A549 (cell line): ENCODE data around the gene CSTF3. TPM values are rescaled to one million over a fixed set of nuclear protein-coding genes. Genes with fewer than 3 reads are reported as not detected.
A peak's percentile ranks its signal among the peaks of the same experiment; 100 is the strongest.

ENCODE experiments used
- ATAC-seq, 2 experiments: fragments of 200-7000 bp in 1 of 2; fragments of >200 bp in 1 of 2; cut with Nextera tagmentation in 1 of 2; cut with Tn5 transposase in 1 of 2; 3 replicates each; pipeline versions ENCODE4 v1.8.0 to v1.9.1; 2018 to 2020; ENCODE audit warnings: mild to moderate bottlenecking in 1 of 2, moderate library complexity in 1 of 2
- CTCF ChIA-PET: fragments of 300-600 bp; sonication (Branson Sonifier 250); formaldehyde crosslinking; extraction: SDS; loops from one replicate; lab custom pipeline; 2021; ENCODE audit warnings: antibody characterized with exemption, inconsistent platforms; lab: Yijun Ruan, JAX
- POLR2A ChIA-PET: fragments of 350-600 bp; formaldehyde crosslinking; extraction: SDS; loops from one replicate; lab custom pipeline; 2021; ENCODE audit warnings: antibody characterized with exemption, inconsistent platforms; lab: Yijun Ruan, JAX
- DNase-seq, 2 experiments: peaks; one replicate each; pipeline versions ENCODE4 v3.0.0 to v3.0.0-alpha.2; 2011 to 2016; ENCODE audit warnings: low read depth in 1 of 2, low spot score in 1 of 2
- FAIRE-seq: peaks from 2 replicates; lab custom pipeline; 2011; peaks lifted over from hg19 to GRCh38; lab: Jason Lieb, UNC
- H3K27ac ChIP-seq, 2 experiments: fragments of >200 bp; sonication (Bioruptor Twin); formaldehyde crosslinking; 3 replicates each; pipeline ENCODE4 v1.5.1; 2016 to 2017
- H3K4me1 ChIP-seq: fragments of >200 bp; sonication (Bioruptor Twin); formaldehyde crosslinking; 3 replicates; pipeline ENCODE4 v1.6.1; 2016
- H3K4me2 ChIP-seq: fragments of >200 bp; sonication (Bioruptor Twin); formaldehyde crosslinking; 3 replicates; pipeline ENCODE4 v1.6.1; 2016
- H3K4me3 ChIP-seq: fragments of >200 bp; sonication (Bioruptor Twin); formaldehyde crosslinking; 3 replicates; pipeline ENCODE4 v1.5.1; 2016
- H3K9me3 ChIP-seq: fragments of >200 bp; sonication (Bioruptor Twin); formaldehyde crosslinking; 3 replicates; pipeline ENCODE4 v1.6.1; 2016
- CEBPB ChIP-seq, 2 experiments: fragments of >200 bp in 1 of 2; sonication (Bioruptor Twin) in 1 of 2; formaldehyde crosslinking in 1 of 2; IDR thresholded peaks; 2 replicates each; pipeline ENCODE4 v1.6.1; 2012 to 2016
- CHD2 ChIP-seq: fragments of 150-350 bp; IDR thresholded peaks from 2 replicates; pipeline ENCODE4 v1.6.1; 2014; ENCODE audit warnings: low read length; ENCODE audit not compliant: partially characterized antibody
- CHD4 ChIP-seq: fragments of 200-600 bp; sonication (generic); IDR thresholded peaks from 2 replicates; pipeline ENCODE4 v1.6.1; 2016; ENCODE audit warnings: antibody characterized with exemption, mild to moderate bottlenecking, borderline replicate concordance
- EHMT2 ChIP-seq: fragments of 200-600 bp; sonication (generic); IDR thresholded peaks from 2 replicates; pipeline ENCODE4 v1.6.1; 2016; ENCODE audit warnings: antibody characterized with exemption, low read depth, mild to moderate bottlenecking, moderate library complexity
- FOSB ChIP-seq: fragments of 250-450 bp; sonication (Bioruptor Pico); IDR thresholded peaks from 2 replicates; pipeline ENCODE4 v1.5.0; 2020; ENCODE audit warnings: mild to moderate bottlenecking, moderate library complexity
- FOXS1 ChIP-seq: fragments of 250-450 bp; sonication (Bioruptor Pico); IDR thresholded peaks from 2 replicates; pipeline ENCODE4 v1.5.0; 2020; ENCODE audit warnings: mild to moderate bottlenecking, moderate library complexity
- HOXA7 ChIP-seq: fragments of 250-450 bp; sonication (Bioruptor Pico); IDR thresholded peaks from 2 replicates; pipeline ENCODE4 v1.5.0; 2020; ENCODE audit warnings: mild to moderate bottlenecking, moderate library complexity
- HOXB13 ChIP-seq: fragments of 250-450 bp; sonication (Bioruptor Pico); IDR thresholded peaks from 2 replicates; pipeline ENCODE4 v1.5.0; 2020; ENCODE audit warnings: low read depth, mild to moderate bottlenecking, moderate library complexity
- HOXB5 ChIP-seq: fragments of 250-450 bp; sonication (Bioruptor Pico); IDR thresholded peaks from 2 replicates; pipeline ENCODE4 v1.5.0; 2020; ENCODE audit warnings: mild to moderate bottlenecking, moderate library complexity
- JUNB ChIP-seq: fragments of >200 bp; sonication (Bioruptor Twin); formaldehyde crosslinking; IDR thresholded peaks from 2 replicates; pipeline ENCODE4 v1.6.1; 2016
- NR3C1 ChIP-seq: fragments of >200 bp; sonication (Bioruptor Twin); formaldehyde crosslinking; IDR thresholded peaks from 3 replicates; pipeline ENCODE4 v1.6.1; 2017
- PHF8 ChIP-seq: fragments of 200-600 bp; sonication (generic); IDR thresholded peaks from 2 replicates; pipeline ENCODE4 v1.6.1; 2016; ENCODE audit warnings: low read depth, mild to moderate bottlenecking, antibody characterized with exemption, moderate library complexity, borderline replicate concordance
- RCOR1 ChIP-seq: fragments of 150-350 bp; IDR thresholded peaks from 2 replicates; pipeline ENCODE4 v1.6.1; 2014; ENCODE audit warnings: antibody characterized with exemption, low read length, low read depth
- SMC3 ChIP-seq: fragments of >200 bp; sonication (Bioruptor Twin); formaldehyde crosslinking; IDR thresholded peaks from 3 replicates; pipeline ENCODE4 v1.6.1; 2018; ENCODE audit warnings: inconsistent platforms
- SREBF2 ChIP-seq: fragments of 450-650 bp; IDR thresholded peaks from 2 replicates; pipeline ENCODE4 v1.6.1; 2014; ENCODE audit warnings: mild to moderate bottlenecking, moderate library complexity
- WGBS: methylation state at CpG from one replicate; pipeline ENCODE4 v1.1.6; 2017; ENCODE audit errors: missing lambda C conversion rate; 5-methylcytosine and 5-hydroxymethylcytosine counted together
- polyA plus RNA-seq, 4 experiments: library from polyadenylated mRNA; depleted of rRNA in 3 of 4; stranded (reverse); fragments of >200 nt; fragmentation: RNase III in 1 of 4; extraction: RNeasy Plus Mini Kit Qiagen cat#74134 plus additional on column Dnase treatment in 1 of 4; gene quantifications; 2 replicates in 3 of 4; 3 replicates in 1 of 4; pipeline ENCODE4 v1.2.3, GENCODE V29; 2011 to 2017
- TF ChIP-seq, protein P1 (sequence below): fragments of >200 bp; sonication (Bioruptor Twin); formaldehyde crosslinking; IDR thresholded peaks from 3 replicates; pipeline ENCODE4 v1.5.1; 2016
- TF ChIP-seq, protein P2 (sequence below): fragments of 200-600 bp; sonication (generic); IDR thresholded peaks from 2 replicates; pipeline ENCODE4 v1.6.1; 2016; ENCODE audit warnings: antibody characterized with exemption, mild to moderate bottlenecking, moderate library complexity
- TF ChIP-seq, protein P3 (sequence below): fragments of 250-450 bp; sonication (Bioruptor Pico); IDR thresholded peaks from 2 replicates; pipeline ENCODE4 v1.5.0; 2020; ENCODE audit warnings: low read depth, mild to moderate bottlenecking, moderate library complexity

Gene CSTF3
- polyA plus RNA-seq, 2 of the 4 experiments (the other 2 are of a cell fraction), result 53.2 to 53.9 TPM

DNA sequence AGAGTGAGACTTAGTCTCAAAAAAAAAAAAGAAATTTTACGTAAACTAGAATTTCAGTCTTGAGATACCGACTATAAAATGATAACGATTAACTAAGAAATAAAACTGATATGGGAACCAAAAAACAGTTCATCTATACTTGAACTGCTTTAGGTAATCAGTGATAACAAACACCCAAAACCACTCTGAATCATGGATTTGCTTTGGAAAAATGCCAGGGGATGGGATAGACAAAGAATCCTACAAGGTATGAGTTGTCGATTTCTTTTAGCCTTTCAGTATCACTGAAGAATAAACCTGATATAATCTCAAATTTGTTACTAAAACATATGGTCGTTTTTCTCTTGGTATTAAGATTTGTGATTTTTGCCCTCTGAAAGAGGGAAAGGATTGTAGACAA, 13.7 kb downstream of the CSTF3 start:
- ChIA-PET POLR2A (no interaction called here), CTCF (interaction anchor here (0.6 kb wide), 1 partner anchor 18 kb away, joined by 3 read pairs; no protein-coding TSS in a partner anchor)
- no peak for DNase-seq
- 34% methylated on average over 5 of the region's 5 CpGs for WGBS
- Histone ChIP-seq H3K9me3 (no peaks in the 10 kb centered on the region), H3K4me1 (peaks cover 35% of the 10 kb centered on the region), H3K4me2 (peak overlapping the region; percentile 36), H3K4me3 (no peak overlapping the region), H3K27ac (no peak overlapping the region)
- ATAC-seq, result peak in 1 of 2 experiments; percentile 29; a peak in 1 of 6 replicates
- no peak for FAIRE-seq
- no peak for TF ChIP-seq HOXB13 (CRISPR knock-in tag)
- no peak for TF ChIP-seq HOXB5 (CRISPR knock-in tag)
- TF ChIP-seq JUNB, result no peak
- TF ChIP-seq CHD2, result no peak
- no peak for TF ChIP-seq RCOR1
- no peak for TF ChIP-seq SMC3
- TF ChIP-seq, protein P1, sequence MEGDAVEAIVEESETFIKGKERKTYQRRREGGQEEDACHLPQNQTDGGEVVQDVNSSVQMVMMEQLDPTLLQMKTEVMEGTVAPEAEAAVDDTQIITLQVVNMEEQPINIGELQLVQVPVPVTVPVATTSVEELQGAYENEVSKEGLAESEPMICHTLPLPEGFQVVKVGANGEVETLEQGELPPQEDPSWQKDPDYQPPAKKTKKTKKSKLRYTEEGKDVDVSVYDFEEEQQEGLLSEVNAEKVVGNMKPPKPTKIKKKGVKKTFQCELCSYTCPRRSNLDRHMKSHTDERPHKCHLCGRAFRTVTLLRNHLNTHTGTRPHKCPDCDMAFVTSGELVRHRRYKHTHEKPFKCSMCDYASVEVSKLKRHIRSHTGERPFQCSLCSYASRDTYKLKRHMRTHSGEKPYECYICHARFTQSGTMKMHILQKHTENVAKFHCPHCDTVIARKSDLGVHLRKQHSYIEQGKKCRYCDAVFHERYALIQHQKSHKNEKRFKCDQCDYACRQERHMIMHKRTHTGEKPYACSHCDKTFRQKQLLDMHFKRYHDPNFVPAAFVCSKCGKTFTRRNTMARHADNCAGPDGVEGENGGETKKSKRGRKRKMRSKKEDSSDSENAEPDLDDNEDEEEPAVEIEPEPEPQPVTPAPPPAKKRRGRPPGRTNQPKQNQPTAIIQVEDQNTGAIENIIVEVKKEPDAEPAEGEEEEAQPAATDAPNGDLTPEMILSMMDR, result no peak
- TF ChIP-seq, protein P2, sequence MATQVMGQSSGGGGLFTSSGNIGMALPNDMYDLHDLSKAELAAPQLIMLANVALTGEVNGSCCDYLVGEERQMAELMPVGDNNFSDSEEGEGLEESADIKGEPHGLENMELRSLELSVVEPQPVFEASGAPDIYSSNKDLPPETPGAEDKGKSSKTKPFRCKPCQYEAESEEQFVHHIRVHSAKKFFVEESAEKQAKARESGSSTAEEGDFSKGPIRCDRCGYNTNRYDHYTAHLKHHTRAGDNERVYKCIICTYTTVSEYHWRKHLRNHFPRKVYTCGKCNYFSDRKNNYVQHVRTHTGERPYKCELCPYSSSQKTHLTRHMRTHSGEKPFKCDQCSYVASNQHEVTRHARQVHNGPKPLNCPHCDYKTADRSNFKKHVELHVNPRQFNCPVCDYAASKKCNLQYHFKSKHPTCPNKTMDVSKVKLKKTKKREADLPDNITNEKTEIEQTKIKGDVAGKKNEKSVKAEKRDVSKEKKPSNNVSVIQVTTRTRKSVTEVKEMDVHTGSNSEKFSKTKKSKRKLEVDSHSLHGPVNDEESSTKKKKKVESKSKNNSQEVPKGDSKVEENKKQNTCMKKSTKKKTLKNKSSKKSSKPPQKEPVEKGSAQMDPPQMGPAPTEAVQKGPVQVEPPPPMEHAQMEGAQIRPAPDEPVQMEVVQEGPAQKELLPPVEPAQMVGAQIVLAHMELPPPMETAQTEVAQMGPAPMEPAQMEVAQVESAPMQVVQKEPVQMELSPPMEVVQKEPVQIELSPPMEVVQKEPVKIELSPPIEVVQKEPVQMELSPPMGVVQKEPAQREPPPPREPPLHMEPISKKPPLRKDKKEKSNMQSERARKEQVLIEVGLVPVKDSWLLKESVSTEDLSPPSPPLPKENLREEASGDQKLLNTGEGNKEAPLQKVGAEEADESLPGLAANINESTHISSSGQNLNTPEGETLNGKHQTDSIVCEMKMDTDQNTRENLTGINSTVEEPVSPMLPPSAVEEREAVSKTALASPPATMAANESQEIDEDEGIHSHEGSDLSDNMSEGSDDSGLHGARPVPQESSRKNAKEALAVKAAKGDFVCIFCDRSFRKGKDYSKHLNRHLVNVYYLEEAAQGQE, result no peak
- TF ChIP-seq PHF8, result no peak

DNA sequence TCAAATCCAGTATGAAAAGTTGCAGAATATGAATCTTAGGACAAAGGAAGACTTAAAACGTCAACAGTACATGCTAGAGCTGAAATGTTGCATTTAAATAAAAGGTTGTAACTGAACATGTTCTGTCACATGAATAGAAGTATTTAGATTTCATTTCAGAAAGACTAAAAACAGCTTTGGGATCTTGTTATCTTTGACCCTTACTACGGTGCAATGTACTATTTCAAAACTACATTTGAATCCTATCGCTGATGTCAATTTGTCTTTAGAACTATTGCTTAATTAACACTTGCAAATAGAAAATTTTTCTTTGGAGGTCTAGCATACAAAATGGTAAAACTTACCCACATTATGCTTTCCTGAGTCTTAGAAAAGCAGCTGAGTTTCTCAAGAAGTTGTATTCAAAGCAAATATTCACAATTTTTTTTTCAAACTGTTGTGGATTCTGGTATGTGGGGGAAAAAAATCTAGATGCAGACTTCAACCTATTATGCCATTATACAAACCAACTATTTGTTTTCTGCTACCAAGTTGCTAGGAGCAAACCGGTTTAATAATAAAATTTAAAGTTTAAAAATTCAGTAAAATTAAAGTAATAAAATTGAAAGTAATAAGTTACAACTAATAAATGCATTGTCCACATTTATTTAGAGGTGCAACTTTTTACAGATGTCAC, 25.4 kb downstream of the CSTF3 start:
- ATAC-seq (no peak), DNase-seq (no peak), FAIRE-seq (peak; percentile 49)
- no peaks in the 10 kb centered on the region for H3K9me3 ChIP-seq
- no peak for TF ChIP-seq FOXS1
- no peak for TF ChIP-seq HOXA7 (CRISPR knock-in tag)
- TF ChIP-seq PHF8, result no peak
- TF ChIP-seq NR3C1, result no peak
- no peak for TF ChIP-seq CEBPB (IDR thresholded peaks at IDR 0.05)
- no peak for TF ChIP-seq JUNB
- TF ChIP-seq HOXB5 (CRISPR knock-in tag), result no peak
- no peak for TF ChIP-seq CHD4
- TF ChIP-seq FOSB (CRISPR knock-in tag), result no peak
- TF ChIP-seq, protein P3, sequence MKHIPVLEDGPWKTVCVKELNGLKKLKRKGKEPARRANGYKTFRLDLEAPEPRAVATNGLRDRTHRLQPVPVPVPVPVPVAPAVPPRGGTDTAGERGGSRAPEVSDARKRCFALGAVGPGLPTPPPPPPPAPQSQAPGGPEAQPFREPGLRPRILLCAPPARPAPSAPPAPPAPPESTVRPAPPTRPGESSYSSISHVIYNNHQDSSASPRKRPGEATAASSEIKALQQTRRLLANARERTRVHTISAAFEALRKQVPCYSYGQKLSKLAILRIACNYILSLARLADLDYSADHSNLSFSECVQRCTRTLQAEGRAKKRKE (CRISPR knock-in tag), result no peak
- no peak for TF ChIP-seq SREBF2
- TF ChIP-seq EHMT2, result no peak
- no peak overlapping the region for H3K4me2 ChIP-seq
- peaks cover 10% of the 10 kb centered on the region; the same call in 1 of the 3 replicates for H3K4me1 ChIP-seq
- 82% methylated on average over 4 of the region's 4 CpGs for WGBS
- H3K4me3 ChIP-seq, result no peak overlapping the region
- ChIA-PET CTCF (interaction anchor here (1.7 kb wide), 1 partner anchor 11 kb away, joined by 5 read pairs; no protein-coding TSS in a partner anchor), POLR2A (no interaction called here)
- H3K27ac ChIP-seq, result no peak overlapping the region
